ENCODE measurements around the gene CTIF.

The CTIF gene

GRCh38 chr18:48724939-48725338 is 186.1 kb downstream of the CTIF start:
- TF ChIP-seq ZBTB7A (IDR thresholded peaks at IDR 0.05; ENCODE audit: low read depth) (no peak), TCF12 (IDR thresholded peaks at IDR 0.05; ENCODE audit: low read depth) (no peak), EGR1 (IDR thresholded peaks at IDR 0.05) (no peak), CEBPB (IDR thresholded peaks at IDR 0.05) (no peak), NFIC (IDR thresholded peaks at IDR 0.05) (no peak), TAF1 (IDR thresholded peaks at IDR 0.05; ENCODE audit: low read depth) (no peak), RAD21 (IDR thresholded peaks at IDR 0.05; ENCODE audit: low read depth) (no peak), YY1 (IDR thresholded peaks at IDR 0.05; ENCODE audit: low read depth) (no peak), EP300 (IDR thresholded peaks at IDR 0.05; ENCODE audit: borderline replicate concordance) (no peak), TEAD4 (IDR thresholded peaks at IDR 0.05) (no peak), USF1 (IDR thresholded peaks at IDR 0.05) (no peak)

DNA sequence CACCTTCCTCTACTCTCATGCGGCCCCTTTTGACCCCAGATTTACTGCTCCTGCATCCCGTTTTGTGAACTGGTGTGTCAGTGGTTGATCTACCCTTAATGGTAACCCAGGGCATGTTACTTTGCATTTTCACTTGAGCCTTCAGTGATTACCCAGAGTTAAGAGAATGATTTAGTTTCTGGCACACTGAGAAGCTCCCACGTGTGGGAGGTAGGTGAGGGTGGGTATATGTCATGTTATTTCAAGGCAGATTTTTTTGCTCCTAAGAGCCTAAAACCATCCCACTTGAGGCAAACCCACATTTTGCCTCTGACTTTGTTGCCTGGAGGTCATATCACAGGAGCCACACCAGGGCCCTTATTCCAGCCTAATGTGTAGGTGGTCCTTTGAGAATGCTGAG is 186.7 kb downstream of the CTIF start:
- TF ChIP-seq USF1 (IDR thresholded peaks at IDR 0.05) (no peak), ZBTB7A (IDR thresholded peaks at IDR 0.05; ENCODE audit: low read depth) (no peak), EP300 (IDR thresholded peaks at IDR 0.05; ENCODE audit: borderline replicate concordance) (no peak), NFIC (IDR thresholded peaks at IDR 0.05) (no peak), TCF12 (IDR thresholded peaks at IDR 0.05; ENCODE audit: low read depth) (no peak), EGR1 (IDR thresholded peaks at IDR 0.05) (no peak), CREB1 (IDR thresholded peaks at IDR 0.05; ENCODE audit: low read depth) (no peak), TEAD4 (IDR thresholded peaks at IDR 0.05) (no peak), TAF1 (IDR thresholded peaks at IDR 0.05; ENCODE audit: low read depth) (no peak), YY1 (IDR thresholded peaks at IDR 0.05; ENCODE audit: low read depth) (no peak), RAD21 (IDR thresholded peaks at IDR 0.05; ENCODE audit: low read depth) (no peak), CEBPB (IDR thresholded peaks at IDR 0.05) (no peak), FOXM1 (IDR thresholded peaks at IDR 0.05; ENCODE audit: borderline replicate concordance, low read depth) (no peak)
- TF ChIP-seq, protein P1, sequence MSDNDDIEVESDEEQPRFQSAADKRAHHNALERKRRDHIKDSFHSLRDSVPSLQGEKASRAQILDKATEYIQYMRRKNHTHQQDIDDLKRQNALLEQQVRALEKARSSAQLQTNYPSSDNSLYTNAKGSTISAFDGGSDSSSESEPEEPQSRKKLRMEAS (IDR thresholded peaks at IDR 0.05): no peak
- TF ChIP-seq, protein P2, sequence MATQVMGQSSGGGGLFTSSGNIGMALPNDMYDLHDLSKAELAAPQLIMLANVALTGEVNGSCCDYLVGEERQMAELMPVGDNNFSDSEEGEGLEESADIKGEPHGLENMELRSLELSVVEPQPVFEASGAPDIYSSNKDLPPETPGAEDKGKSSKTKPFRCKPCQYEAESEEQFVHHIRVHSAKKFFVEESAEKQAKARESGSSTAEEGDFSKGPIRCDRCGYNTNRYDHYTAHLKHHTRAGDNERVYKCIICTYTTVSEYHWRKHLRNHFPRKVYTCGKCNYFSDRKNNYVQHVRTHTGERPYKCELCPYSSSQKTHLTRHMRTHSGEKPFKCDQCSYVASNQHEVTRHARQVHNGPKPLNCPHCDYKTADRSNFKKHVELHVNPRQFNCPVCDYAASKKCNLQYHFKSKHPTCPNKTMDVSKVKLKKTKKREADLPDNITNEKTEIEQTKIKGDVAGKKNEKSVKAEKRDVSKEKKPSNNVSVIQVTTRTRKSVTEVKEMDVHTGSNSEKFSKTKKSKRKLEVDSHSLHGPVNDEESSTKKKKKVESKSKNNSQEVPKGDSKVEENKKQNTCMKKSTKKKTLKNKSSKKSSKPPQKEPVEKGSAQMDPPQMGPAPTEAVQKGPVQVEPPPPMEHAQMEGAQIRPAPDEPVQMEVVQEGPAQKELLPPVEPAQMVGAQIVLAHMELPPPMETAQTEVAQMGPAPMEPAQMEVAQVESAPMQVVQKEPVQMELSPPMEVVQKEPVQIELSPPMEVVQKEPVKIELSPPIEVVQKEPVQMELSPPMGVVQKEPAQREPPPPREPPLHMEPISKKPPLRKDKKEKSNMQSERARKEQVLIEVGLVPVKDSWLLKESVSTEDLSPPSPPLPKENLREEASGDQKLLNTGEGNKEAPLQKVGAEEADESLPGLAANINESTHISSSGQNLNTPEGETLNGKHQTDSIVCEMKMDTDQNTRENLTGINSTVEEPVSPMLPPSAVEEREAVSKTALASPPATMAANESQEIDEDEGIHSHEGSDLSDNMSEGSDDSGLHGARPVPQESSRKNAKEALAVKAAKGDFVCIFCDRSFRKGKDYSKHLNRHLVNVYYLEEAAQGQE (IDR thresholded peaks at IDR 0.05; ENCODE audit: low read depth): no peak

GRCh38 chr18:48727681-48728080 is 188.8 kb downstream of the CTIF start:
- TF ChIP-seq ZBTB7A (IDR thresholded peaks at IDR 0.05; ENCODE audit: low read depth) (no peak), USF1 (IDR thresholded peaks at IDR 0.05) (no peak)

DNA sequence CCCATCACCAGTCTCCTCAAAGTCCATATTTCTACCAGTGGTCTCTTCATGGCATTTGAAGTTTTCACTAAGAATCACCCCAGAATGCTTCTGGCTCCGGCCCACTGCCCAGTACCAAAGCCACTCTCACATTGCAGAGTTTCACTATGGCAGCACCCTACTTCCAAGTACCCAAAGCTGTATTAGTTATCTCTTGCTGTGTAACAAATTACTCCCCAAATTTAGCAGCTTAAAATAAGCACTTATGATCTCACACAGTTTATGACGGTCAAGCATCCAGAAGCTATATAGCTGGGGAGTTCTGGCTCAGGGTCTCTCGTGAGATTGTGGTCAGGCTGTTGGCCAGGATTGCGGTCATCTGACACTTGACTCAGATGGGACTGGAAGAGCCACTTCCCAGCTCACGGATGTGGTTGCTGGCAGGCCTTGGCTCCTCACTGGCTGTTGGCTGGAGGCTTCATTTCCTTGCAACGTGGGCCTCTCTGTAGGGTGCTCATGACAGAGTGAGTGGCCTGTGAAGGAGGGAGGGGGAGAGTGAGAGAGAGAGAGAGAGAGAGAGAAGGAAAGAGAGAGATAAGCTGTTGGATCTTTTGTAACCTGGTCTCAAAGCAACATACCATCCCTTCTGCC is 189.5 kb downstream of the CTIF start:
- no peak for TF ChIP-seq TAF1 (IDR thresholded peaks at IDR 0.05; ENCODE audit: low read depth)
- no peak for TF ChIP-seq EGR1 (IDR thresholded peaks at IDR 0.05)
- TF ChIP-seq USF1 (IDR thresholded peaks at IDR 0.05): no peak
- peak; percentile 20; the same call in 1 of the 2 replicates for TF ChIP-seq EP300 (IDR thresholded peaks at IDR 0.05; ENCODE audit: borderline replicate concordance)
- TF ChIP-seq NFIC (IDR thresholded peaks at IDR 0.05): peak; percentile 40
- TF ChIP-seq, protein P2 (IDR thresholded peaks at IDR 0.05; ENCODE audit: low read depth): no peak
- no peak for TF ChIP-seq TEAD4 (IDR thresholded peaks at IDR 0.05)

GRCh38 chr18:48729404-48729803 is 190.6 kb downstream of the CTIF start:
- TF ChIP-seq TEAD4 (IDR thresholded peaks at IDR 0.05): no peak

DNA sequence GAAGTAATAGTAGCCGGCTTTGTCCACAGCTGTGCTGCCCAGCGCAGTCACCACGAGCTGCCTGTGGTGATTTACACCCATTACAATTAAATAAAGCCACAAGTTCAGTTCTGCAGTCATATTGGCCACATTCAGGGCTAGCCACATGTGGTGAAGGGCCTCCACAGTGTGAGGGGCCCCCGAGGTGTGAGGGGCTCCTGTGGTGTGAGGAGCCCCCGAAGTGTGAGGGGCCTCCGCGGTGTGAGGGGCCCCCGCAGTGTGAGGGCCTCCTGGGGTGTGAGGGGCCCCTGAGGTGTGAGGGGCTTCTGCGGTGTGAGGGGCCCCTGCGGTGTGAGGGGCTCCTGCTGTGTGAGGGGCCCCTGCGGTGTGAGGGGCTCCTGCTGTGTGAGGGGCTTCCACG is 191.2 kb downstream of the CTIF start:
- no peak for TF ChIP-seq TEAD4 (IDR thresholded peaks at IDR 0.05)
- no peak for TF ChIP-seq EP300 (IDR thresholded peaks at IDR 0.05; ENCODE audit: borderline replicate concordance)
- TF ChIP-seq, protein P2 (IDR thresholded peaks at IDR 0.05; ENCODE audit: low read depth): no peak
- TF ChIP-seq CREB1 (IDR thresholded peaks at IDR 0.05; ENCODE audit: low read depth): no peak
- TF ChIP-seq CEBPB (IDR thresholded peaks at IDR 0.05): no peak
- TF ChIP-seq RAD21 (IDR thresholded peaks at IDR 0.05; ENCODE audit: low read depth): no peak
- TF ChIP-seq, protein P1 (IDR thresholded peaks at IDR 0.05): no peak
- no peak for TF ChIP-seq ZBTB7A (IDR thresholded peaks at IDR 0.05; ENCODE audit: low read depth)
- TF ChIP-seq FOXM1 (IDR thresholded peaks at IDR 0.05; ENCODE audit: borderline replicate concordance, low read depth): no peak
- no peak for TF ChIP-seq EGR1 (IDR thresholded peaks at IDR 0.05)
